HG02943 (cell line): Measurements from ENCODE around the gene ENTPD8.
A peak's percentile ranks its signal among the peaks of the same experiment; 100 is the strongest.
"Not testable (repeated sequence)": the region's sequence is repeated elsewhere in the genome, so short reads cannot be mapped to it uniquely, and the experiment has no call there.

Source experiments
- ATAC-seq: cut with Tn5 transposase; IDR thresholded peaks from one replicate; pipeline ENCODE4 v1.9.1; 2021; ENCODE audit warnings: mild to moderate bottlenecking, low read depth, moderate library complexity; ENCODE audit not compliant: unreplicated experiment

ENTPD8 gene

GRCh38 chr9:137459601-137460362 is 18.6 kb upstream of the ENTPD8 start:
- no peak for ATAC-seq

GRCh38 chr9:137459152-137459600 is 18.0 kb upstream of the ENTPD8 start, which contains the start of gene NSMF:
TSS of gene NSMF (minus strand) at chr9:137459334. CDS start at chr9:137459102, 232 bp downstream.
- ATAC-seq, result peak; percentile 56

GRCh38 chr9:137458194-137459151 is 17.3 kb upstream of the ENTPD8 start:
- peak; percentile 2 for ATAC-seq

DNA sequence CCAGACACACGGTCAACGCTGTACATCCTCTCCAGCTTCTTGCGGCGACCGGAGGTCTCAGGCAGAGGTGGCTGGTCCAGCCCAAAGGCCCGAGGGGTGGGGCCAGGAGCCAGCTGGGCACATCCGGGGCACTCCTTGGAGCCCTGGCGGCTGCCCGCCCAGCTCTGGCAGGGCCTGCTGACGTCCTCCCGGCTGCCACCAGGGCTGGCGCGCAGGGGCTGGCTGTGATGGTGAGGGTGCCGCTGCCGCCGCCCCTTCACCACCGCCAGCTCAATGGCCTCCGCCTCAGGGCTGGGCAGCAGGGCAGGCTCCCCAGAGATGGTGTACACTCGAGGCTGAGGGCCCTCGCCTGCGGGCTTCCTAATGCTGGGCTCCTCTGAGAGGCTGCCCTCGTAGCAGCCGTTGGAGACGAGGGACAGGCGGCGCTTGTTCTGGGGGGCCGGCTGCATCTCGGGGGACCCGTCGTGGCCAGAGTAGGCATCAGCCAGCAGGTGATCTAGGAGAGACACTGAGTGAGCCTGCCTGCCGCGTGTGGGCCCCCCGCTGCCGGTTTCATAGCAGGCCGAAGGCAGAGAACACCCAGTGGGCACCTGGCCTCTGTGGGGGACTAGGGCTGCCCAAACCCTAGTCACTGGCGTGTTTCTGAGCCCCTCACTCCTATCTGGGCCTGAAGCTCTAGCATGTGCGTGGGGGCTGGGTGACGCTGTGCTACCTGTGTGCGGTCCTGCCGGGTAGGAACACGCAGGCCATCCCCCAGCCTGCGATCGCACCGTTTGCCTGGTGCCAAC is 16.4 kb upstream of the ENTPD8 start:
- no peak for ATAC-seq

DNA sequence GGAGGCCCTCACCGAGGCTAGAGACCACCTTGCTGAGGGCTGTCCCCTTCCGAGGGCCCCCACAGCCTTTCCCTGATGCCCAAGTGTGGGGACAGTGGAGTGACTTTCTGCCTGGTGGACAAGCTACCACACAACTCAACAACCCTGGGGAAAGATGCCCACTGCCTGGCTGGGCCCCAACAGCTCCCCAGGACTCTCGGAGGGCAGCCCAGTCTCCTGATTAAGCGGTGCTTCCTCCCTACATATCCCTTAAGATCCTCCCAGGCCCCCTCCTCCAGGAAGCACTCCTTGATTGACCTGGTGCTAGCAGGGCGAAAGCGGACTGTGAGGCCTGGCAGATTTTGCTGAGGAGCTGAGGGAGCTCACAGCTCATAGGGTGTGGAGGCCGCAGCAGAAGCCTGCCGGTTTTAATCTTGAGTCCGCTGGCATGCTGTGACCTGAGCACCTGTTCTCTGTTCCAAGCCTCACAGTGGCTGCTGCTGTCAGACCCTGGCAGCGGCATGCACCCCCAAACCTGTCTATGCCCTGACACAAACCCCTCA is 15.8 kb upstream of the ENTPD8 start:
- no peak for ATAC-seq

- ATAC-seq, result no peak
Observed at GRCh38 chr9:137456061-137456863, 15.1 kb upstream of the ENTPD8 start.

DNA sequence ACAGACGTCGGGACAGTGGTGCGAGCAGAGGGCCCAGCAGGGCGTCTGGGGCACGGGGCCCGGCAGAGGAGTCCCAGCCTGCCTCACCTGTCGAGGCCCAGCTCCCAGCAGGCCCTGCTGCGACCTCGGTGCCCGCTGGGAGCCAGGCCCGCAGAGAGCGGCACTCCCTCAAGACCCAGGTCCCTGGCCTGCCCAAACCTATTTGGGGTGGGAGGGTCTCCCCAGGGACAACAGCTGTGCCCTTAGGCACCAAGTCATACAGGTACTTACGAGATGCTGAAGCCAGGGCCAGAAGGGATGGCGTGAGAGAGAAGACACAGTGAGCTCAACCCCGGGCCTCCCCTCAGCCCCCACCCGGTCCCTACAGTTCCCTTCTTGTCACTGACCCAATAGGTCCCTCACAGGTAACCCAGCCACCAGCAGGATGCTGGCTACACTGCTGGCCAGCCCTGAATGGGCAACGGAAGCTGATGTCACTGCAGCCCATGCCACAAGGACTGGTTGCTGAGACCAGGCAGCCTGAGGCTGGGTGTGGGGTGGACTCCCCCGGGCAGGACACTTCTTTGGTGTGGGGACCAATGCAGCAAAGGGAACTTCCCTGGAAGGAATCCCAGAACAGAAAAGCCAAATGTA is 14.3 kb upstream of the ENTPD8 start:
- ATAC-seq, result no peak

DNA sequence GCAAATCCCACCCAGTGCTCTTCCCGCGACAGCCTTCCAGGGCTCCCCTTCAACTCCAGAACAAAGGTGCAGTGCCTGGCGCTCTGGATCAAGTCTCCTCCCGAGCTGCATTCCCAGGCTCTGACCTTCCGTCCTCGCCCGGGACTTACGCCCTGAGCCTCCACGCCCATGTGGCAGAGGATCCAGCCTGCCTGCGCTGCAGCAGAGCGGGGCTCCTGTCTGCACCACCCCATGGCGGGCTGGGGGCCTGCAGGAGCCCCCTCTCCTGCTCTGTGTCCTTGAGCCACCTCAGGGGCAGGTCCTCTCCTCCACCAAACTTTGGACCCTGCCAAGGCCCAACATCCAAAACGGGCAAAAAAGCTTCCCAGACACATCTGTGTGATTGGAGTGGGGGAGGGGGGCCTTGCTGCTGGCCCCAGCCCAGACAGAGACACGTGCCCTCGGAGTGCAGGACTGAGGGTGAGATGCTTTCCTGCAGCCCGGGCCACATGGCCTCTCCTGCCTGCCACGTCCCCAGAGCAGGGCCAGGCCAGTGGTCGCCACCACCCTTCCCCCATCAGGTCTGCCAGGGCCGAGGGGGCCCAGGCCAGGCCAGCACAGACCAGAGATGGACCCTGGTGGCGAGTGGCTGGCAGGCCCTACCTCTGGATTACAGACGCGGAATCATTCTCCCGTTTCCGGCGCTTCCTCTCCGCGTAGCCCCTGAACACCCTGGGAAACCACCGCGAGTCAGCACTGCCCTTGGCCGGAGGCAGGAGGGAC is 13.6 kb upstream of the ENTPD8 start:
- no peak for ATAC-seq

- ATAC-seq, result no peak
Observed at GRCh38 chr9:137454145-137454596, 13.0 kb upstream of the ENTPD8 start.

DNA sequence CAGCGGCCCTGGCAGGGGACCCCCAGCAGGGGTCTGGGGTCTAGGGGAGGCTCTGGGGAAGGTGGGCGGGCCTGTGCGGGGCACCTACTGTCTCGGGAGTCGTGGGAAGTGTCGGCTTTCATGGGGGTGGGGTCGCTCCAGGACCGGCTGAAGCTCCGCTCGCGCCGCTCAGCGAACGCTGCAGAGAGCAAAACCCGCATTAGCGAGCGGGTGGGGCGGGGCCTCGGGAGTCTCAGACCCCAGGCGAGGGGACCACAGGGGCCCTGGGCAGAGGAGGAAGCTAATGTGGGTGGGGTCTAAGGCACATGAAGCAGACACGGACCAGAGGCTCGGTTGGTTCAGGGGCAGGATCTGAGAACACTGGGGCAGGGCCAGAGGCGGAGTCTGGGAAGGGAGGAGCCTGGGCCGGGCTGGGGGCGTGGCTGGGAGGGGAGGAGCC is 12.5 kb upstream of the ENTPD8 start:
- no peak for ATAC-seq

DNA sequence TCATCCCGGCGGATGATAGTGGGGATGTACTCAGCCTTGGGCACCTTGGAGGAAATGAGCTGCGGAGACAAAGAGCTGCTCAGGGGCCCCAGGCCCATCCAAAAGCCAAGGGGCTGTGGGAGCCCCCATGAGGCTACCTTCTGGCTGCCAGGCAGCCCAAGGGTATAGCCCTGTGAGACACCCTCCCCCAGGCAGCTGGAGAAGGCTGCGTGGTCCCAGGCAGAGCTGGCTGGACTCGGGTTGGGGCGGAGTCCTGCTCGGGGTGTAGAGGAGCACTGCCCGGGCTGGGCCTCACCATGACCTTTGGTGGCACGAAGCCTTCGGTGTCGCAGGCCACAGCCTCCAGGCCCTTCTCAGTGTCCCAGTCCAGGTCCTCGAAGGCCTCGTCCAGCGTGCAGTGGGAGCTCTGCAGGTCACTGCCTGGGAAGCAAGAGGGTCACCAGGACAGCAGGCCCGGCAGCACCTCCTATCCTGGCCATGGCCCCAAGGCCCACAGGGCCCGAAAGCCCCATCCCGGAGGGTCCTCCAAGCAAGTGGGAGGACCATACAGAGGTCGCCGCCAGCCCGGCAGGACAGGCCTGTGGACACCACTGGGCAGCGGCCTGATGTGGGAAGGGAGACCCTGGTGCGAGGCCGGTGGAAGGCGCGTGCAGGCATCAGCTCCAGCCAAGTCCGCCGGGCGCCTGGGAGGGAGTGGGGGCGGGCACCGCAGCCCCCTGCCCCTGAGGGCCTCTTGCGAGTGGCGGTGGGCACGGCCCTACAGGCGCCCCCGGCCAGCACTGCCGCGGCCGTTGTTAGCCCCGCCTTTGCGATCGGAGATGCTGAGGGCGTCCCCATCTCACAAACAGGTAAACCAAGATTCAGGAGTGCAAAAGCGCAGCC is 11.8 kb upstream of the ENTPD8 start:
- ATAC-seq, result no peak

DNA sequence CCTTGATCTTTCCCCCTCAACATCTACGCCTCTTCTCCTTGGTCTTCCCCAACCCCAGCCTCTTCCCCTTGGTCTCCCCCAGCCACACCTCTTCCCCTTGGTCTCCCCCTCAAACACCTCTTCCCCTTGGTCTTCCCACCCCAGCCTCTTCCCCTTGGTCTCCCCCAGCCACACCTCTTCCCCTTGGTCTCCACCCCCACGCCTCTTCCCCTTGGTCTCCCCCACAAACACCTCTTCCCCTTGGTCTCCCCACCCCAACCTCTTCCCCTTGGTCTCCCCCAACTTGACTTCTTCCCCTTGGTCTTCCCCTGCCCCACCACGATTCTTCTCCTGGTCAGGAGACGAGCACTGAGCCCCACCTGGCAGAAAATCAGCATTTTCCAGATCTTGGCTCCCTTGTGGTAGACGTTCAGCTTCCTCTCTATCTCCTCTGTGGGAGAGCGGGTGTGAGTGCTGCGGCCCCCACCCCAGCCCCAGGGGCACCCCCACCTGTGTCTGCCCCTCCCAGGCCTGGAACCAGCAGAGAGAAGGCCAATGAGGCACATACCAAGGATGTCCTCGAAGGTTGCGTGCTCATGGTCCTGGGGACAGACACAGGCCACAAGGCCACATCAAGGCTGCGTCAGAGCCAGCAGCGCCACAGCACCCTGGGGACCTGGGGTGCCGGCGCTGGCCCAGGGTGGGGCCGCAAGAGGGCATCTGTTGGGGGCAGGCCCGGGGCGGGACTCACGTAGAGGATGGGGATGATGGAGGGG is 11.0 kb upstream of the ENTPD8 start:
- no peak for ATAC-seq

DNA sequence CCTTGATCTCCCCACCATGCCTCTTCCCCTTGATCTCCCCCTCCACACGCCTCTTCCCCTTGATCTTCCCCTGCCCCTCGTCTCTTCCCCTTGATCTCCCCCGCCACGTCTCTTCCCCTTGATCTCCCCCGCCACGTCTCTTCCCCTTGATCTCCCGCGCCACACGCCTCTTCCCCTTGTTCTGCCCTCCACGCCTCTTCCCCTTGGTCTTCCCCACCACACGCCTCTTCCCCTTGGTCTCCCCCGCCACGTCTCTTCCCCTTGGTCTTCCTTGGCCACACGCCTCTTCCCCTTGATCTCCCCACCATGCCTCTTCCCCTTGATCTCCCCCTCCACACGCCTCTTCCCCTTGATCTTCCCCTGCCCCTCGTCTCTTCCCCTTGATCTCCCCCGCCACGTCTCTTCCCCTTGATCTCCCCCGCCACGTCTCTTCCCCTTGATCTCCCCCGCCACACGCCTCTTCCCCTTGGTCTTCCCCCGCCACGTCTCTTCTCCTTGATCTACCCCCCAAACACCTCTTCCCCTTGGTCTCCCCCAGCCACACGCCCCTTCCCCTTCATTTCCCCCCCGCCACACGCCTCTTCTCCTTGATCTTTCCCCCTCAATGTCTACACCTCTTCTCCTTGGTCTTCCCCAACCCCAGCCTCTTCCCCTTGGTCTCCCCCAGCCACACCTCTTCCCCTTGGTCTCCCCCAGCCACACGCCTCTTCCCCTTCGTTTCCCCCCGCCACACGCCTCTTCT is 10.3 kb upstream of the ENTPD8 start:
- ATAC-seq, result not testable (repeated sequence)

DNA sequence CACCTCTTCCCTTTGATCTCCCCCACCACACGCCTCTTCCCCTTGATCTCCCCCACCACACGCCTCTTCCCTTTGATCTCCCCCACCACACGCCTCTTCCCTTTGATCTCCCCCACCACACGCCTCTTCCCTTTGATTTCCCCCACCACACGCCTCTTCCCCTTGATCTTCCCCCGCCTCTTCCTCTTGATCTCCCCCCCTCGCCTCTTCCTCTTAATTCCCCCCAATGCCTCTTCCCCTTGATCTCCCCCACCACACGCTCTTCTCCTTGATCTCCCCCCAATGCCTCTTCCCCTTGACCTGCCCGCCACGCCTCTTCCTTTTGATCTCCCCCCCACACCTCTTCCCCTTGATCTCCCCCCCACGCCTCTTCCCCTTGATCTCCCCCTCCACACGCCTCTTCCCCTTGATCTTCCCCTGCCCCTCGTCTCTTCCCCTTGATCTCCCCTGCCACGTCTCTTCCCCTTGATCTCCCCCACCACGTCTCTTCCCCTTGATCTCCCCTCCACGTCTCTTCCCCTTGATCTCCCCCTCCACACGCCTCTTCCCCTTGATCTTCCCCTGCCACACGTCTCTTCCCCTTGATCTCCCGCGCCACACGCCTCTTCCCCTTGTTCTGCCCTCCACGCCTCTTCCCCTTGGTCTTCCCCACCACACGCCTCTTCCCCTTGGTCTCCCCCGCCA is 9.5 kb upstream of the ENTPD8 start:
- not testable (repeated sequence) for ATAC-seq

GRCh38 chr9:137449931-137450538 is 8.9 kb upstream of the ENTPD8 start:
- no peak for ATAC-seq
